ENCODE data around the gene IL17C. TPM values are rescaled to one million over a fixed set of nuclear protein-coding genes. Genes with fewer than 3 reads are reported as not detected.

IL17C gene
- total and polyA plus RNA-seq, 2 of the 8 experiments (the other 6 are each of a cell fraction or from before 2014, with no cell fraction given), result 1.1 to 1.9 TPM

DNA sequence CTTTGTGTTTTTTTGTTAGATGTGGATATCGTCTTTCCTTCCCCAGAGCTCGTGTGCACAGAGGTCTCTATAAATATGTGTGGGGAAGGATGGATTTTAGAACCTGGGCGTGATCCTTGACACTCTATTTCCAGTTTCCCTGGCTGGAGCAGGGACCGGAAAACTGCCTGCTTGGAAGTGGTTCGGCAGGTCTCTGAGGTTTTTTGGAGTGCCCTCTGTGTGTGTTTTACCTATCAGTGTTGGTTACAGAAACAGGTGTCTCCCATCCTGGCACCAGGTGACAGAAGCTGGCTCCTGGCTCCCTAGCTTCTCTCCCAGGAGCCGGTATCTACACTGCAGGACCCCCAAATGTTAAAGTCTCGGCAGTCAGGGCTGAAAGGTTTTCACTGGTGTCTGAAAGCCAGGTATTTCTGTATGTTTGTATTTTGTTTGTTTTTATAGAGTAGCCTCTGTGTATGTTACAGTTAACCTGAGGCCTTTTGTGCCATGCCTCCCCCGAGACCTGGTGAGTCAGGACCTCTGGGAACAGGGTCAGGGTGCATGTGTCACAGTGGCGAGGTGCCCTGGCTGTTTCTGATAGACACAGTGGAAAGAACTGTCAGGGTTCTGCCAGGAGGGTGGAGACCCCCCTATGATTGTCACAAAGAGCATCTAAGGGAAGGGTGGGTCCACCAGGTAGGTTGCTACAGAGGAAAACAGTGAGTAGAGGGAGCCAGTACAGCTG, 36.9 kb upstream of the IL17C start:
- DNase-seq (ENCODE audit: low read depth in 1 of 2, low spot score in 2 of 2) (no peak), FAIRE-seq (no peak)
- Histone ChIP-seq H3K4me2 (ENCODE audit: insufficient read depth in 1 of 2, low read depth in 2 of 2, low read length in 2 of 2) (no peak overlapping the region), H2BK5ac (ENCODE audit: low read depth, low read length) (no peak overlapping the region), H4K5ac (ENCODE audit: insufficient read length, low read depth, low read length) (no peak overlapping the region), H3K14ac (ENCODE audit: insufficient read length) (no peak overlapping the region), H3K23ac (ENCODE audit: insufficient read length) (no peak overlapping the region), H4K91ac (replicated peaks; ENCODE audit: insufficient read length, low read length) (no peak overlapping the region), H3K4ac (replicated peaks; ENCODE audit: insufficient read length, low read depth, low read length) (no peak overlapping the region), H3K79me1 (ENCODE audit: low read depth, low read length) (peaks cover 3% of the 10 kb centered on the region), H3K27me3 (replicated peaks in 1 of 4; ENCODE audit: control insufficient read depth in 3 of 4, extremely low read depth in 1 of 4, insufficient read depth in 3 of 4, low read length in 3 of 4) (no peaks in the 10 kb centered on the region), H3K23me2 (ENCODE audit: low read depth, low read length) (no peaks in the 10 kb centered on the region), H2BK120ac (replicated peaks; ENCODE audit: low read depth, low read length) (no peak overlapping the region), H2BK12ac (ENCODE audit: low read depth, low read length) (no peak overlapping the region), H3K9ac (replicated peaks in 1 of 4; ENCODE audit: extremely low read depth in 1 of 4, low read depth in 3 of 4, low read length in 3 of 4) (no peak overlapping the region), H4K20me1 (replicated peaks in 1 of 2; ENCODE audit: control insufficient read depth in 1 of 2, insufficient read depth in 2 of 2, low read length in 2 of 2) (peaks cover 7 to 16% of the 10 kb centered on the region in 2 experiments), H3K56ac (replicated peaks; ENCODE audit: insufficient read length, low read depth, low read length) (no peak overlapping the region), H3K4me1 (replicated peaks in 1 of 4; ENCODE audit: control insufficient read depth in 3 of 4, insufficient read depth in 4 of 4, low read length in 3 of 4) (peaks cover 0 to 3% (median 0%) of the 10 kb centered on the region in 4 experiments; a peak in 3 of 7 replicates), H3K18ac (ENCODE audit: extremely low read depth, low read length) (no peak overlapping the region), H2AK5ac (ENCODE audit: low read depth, low read length) (no peak overlapping the region), H3K79me2 (ENCODE audit: control insufficient read depth in 1 of 2, insufficient read depth in 2 of 2, low read length in 2 of 2) (peaks cover 0 to under 1% of the 10 kb centered on the region in 2 experiments; a peak in 1 of 4 replicates), H2AFZ (ENCODE audit: low read length) (no peak overlapping the region), H3K36me3 (ENCODE audit: control insufficient read depth in 2 of 4, insufficient read depth in 4 of 4, low read length in 3 of 4) (peaks cover 17 to 52% (median 36%) of the 10 kb centered on the region in 4 experiments), H3K9me3 (ENCODE audit: insufficient read depth in 2 of 2, low read depth in 1 of 2, low read length in 1 of 2) (no peaks in the 10 kb centered on the region), H2BK20ac (ENCODE audit: low read length) (no peak overlapping the region), H2BK15ac (ENCODE audit: low read length) (no peak overlapping the region), H3K27ac (ENCODE audit: low read depth, low read length) (no peak overlapping the region), H3K4me3 (ENCODE audit: extremely low read depth in 1 of 4, insufficient read depth in 2 of 4, low read depth in 3 of 4, low read length in 4 of 4) (no peak overlapping the region), H4K8ac (ENCODE audit: extremely low read depth, insufficient read depth, low read length) (no peak overlapping the region)
- TF ChIP-seq EZH2 (IDR thresholded peaks at IDR 0.05; ENCODE audit: low read depth, low read length, severe bottlenecking) (no peak), SUZ12 (IDR thresholded peaks at IDR 0.05; ENCODE audit: low read length) (no peak)
- TF ChIP-seq, protein P1, sequence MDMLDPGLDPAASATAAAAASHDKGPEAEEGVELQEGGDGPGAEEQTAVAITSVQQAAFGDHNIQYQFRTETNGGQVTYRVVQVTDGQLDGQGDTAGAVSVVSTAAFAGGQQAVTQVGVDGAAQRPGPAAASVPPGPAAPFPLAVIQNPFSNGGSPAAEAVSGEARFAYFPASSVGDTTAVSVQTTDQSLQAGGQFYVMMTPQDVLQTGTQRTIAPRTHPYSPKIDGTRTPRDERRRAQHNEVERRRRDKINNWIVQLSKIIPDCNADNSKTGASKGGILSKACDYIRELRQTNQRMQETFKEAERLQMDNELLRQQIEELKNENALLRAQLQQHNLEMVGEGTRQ (IDR thresholded peaks at IDR 0.05; ENCODE audit: low read length), result no peak
- WGBS, 2 experiments (ENCODE audit: extremely low coverage in 1 of 2, insufficient coverage in 1 of 2, insufficient read length in 1 of 2, insufficient replicate concordance in 2 of 2, low coverage in 1 of 2, low lambda C conversion rate in 2 of 2, missing lambda C conversion rate in 1 of 2), result 84% methylated on average over 9 of the region's 9 CpGs; no CpG with 5 or more reads in 1 of the 2 experiments
- POLR2A ChIA-PET (ENCODE audit: partially characterized antibody), result interaction anchor here (0.6 to 1.5 kb wide), 4 partner anchors 8 to 37 kb away, joined by 3 to 5 read pairs (median 3); partner anchors contain the start of gene IL17C
- CTCF ChIA-PET (ENCODE audit: partially characterized antibody), result interaction anchor here (0.8 to 1.6 kb wide), 7 partner anchors 8 to 32 kb away, joined by 3 to 5 read pairs (median 3); no protein-coding TSS in a partner anchor

Measured in H1 (cell line).